K562 (cell line): ENCODE measurements around the gene LAT. TPM values are rescaled to one million over a fixed set of nuclear protein-coding genes. Genes with fewer than 3 reads are reported as not detected.
A peak's percentile ranks its signal among the peaks of the same experiment; 100 is the strongest.

ENCODE experiments used
- CBX8 ChIP-seq: fragments of 200-600 bp; sonication (generic); IDR thresholded peaks from 2 replicates; pipeline ENCODE4 v1.6.1; 2012; ENCODE audit warnings: borderline replicate concordance, mixed run types, low read depth, mild to moderate bottlenecking, moderate library complexity, mixed read lengths, low read length, control low read depth, inconsistent platforms; ENCODE audit not compliant: poor library complexity, severe bottlenecking; ENCODE audit errors: extremely low read depth
- CEBPG ChIP-seq, 3 experiments: fragments of 200-800 bp in 1 of 3; sonication (Bioruptor generic) in 1 of 3; sonication (generic) in 1 of 3; formaldehyde crosslinking in 1 of 3; IDR thresholded peaks in 2 of 3; conservative IDR thresholded peaks in 1 of 3; 2 replicates each; pipeline versions ENCODE4 v1.6.1 to v1.8.0; 2016 to 2022; ENCODE audit warnings: missing compliant biosample characterization in 2 of 3, missing genetic modification characterization in 2 of 3, mild to moderate bottlenecking in 1 of 3, missing genetic modification reagents in 1 of 3
- CHD4 ChIP-seq: fragments of 200-600 bp; sonication (generic); IDR thresholded peaks from 3 replicates; pipeline ENCODE4 v1.6.1; 2012; ENCODE audit warnings: low read depth, mild to moderate bottlenecking, mixed read lengths, low read length, inconsistent platforms; ENCODE audit not compliant: insufficient read depth, insufficient replicate concordance, poor library complexity, severe bottlenecking
- DPF2 ChIP-seq: fragments of 450-650 bp; IDR thresholded peaks from 2 replicates; pipeline ENCODE4 v1.6.1; 2016
- E2F5 ChIP-seq: sonication (generic); formaldehyde crosslinking; IDR thresholded peaks from 2 replicates; pipeline ENCODE4 v1.8.0; 2022; ENCODE audit warnings: mild to moderate bottlenecking, missing genetic modification reagents
- ESRRB ChIP-seq: fragments of 250-450 bp; sonication (Bioruptor Pico); IDR thresholded peaks from 2 replicates; pipeline ENCODE4 v1.5.0; 2020; ENCODE audit warnings: mild to moderate bottlenecking, moderate library complexity, borderline replicate concordance
- FOS ChIP-seq: IDR thresholded peaks from 3 replicates; pipeline ENCODE4 v1.6.1; 2011; ENCODE audit not compliant: insufficient read length; ENCODE audit errors: extremely low read depth
- NFIX ChIP-seq: fragments of 250-450 bp; sonication (Bioruptor Pico); IDR thresholded peaks from 2 replicates; pipeline ENCODE4 v1.4.0; 2020; ENCODE audit warnings: low read depth, mild to moderate bottlenecking, moderate library complexity
- RBM25 ChIP-seq: fragments of 200-400 bp; formaldehyde crosslinking; IDR thresholded peaks from 2 replicates; pipeline ENCODE4 v1.6.1; 2018; ENCODE audit warnings: low read length, low read depth, moderate library complexity; ENCODE audit not compliant: severe bottlenecking
- RUNX1 ChIP-seq: sonication (generic); IDR thresholded peaks from 2 replicates; pipeline ENCODE4 v1.6.1; 2016; ENCODE audit warnings: antibody characterized with exemption, low read depth
- SFPQ ChIP-seq: fragments of 200-400 bp; formaldehyde crosslinking; IDR thresholded peaks from 2 replicates; pipeline ENCODE4 v1.6.1; 2017; ENCODE audit warnings: mild to moderate bottlenecking, low read depth, low read length, moderate library complexity
- SRSF9 ChIP-seq: fragments of 200-400 bp; formaldehyde crosslinking; IDR thresholded peaks from 2 replicates; pipeline ENCODE4 v1.6.1; 2017; ENCODE audit warnings: low read depth, low read length, borderline replicate concordance
- TAF1 ChIP-seq: IDR thresholded peaks from 2 replicates; pipeline ENCODE4 v1.6.1; 2011; ENCODE audit warnings: mild to moderate bottlenecking, low read length, moderate library complexity; ENCODE audit not compliant: insufficient read depth, control insufficient read depth, severe bottlenecking; ENCODE audit errors: extremely low read depth
- TCF3 ChIP-seq: sonication (generic); formaldehyde crosslinking; IDR thresholded peaks from 2 replicates; pipeline ENCODE4 v1.4.0; 2020; ENCODE audit warnings: mild to moderate bottlenecking, missing genetic modification reagents
- YY1 ChIP-seq, 3 experiments: IDR thresholded peaks; 2 replicates each; pipeline ENCODE4 v1.6.1; 2011; ENCODE audit warnings: low read length in 2 of 3, mild to moderate bottlenecking in 2 of 3, moderate library complexity in 2 of 3, borderline replicate concordance in 1 of 3, control low read depth in 1 of 3, low read depth in 1 of 3; ENCODE audit not compliant: insufficient read depth in 3 of 3, insufficient replicate concordance in 2 of 3, control insufficient read depth in 1 of 3, insufficient read length in 1 of 3; ENCODE audit errors: extremely low read depth in 1 of 3
- ZNF232 ChIP-seq: sonication (generic); formaldehyde crosslinking; IDR thresholded peaks from 2 replicates; pipeline ENCODE4 v1.8.0; 2022; ENCODE audit warnings: mild to moderate bottlenecking, missing genetic modification reagents
- ZNF717 ChIP-seq: fragments of 250-450 bp; sonication (Bioruptor Pico); IDR thresholded peaks from 2 replicates; pipeline ENCODE4 v1.5.0; 2021
- ZSCAN29 ChIP-seq: fragments of 450-650 bp; IDR thresholded peaks from 2 replicates; pipeline ENCODE4 v1.6.1; 2017
- polyA plus RNA-seq, 8 experiments: library from polyadenylated mRNA; depleted of rRNA in 4 of 8; stranded (reverse) in 5 of 8; unstranded in 3 of 8; fragments of >200 nt; fragmentation: Nextera tagmentation in 2 of 8; fragmentation: Illumina TruSeq in 1 of 8; extraction: Ambion mirVana in 2 of 8; extraction: Trizol in 1 of 8; gene quantifications; 2 replicates each; pipeline versions ENCODE4 v1.2.1 to v1.2.3, GENCODE V29; 2011 to 2014; ENCODE audit warnings: inconsistent platforms in 1 of 8, missing spikeins in 1 of 8
- total RNA-seq, 7 experiments: library from RNA; depleted of rRNA in 6 of 7; stranded (reverse); fragments of >200 nt in 6 of 7; fragmentation: Illumina TruSeq in 2 of 7; extraction: Trizol in 2 of 7; gene quantifications; 2 replicates each; pipeline versions ENCODE4 v1.2.1 to v1.2.3, GENCODE V29; 2011 to 2021; ENCODE audit warnings: low replicate concordance in 1 of 7

LAT gene
- total and polyA plus RNA-seq, 9 of the 15 experiments (the other 6 are each of a cell fraction or from before 2014, with no cell fraction given), result 0.40 to 4.2 (median 1.3) TPM

- TF ChIP-seq SFPQ, result no peak
- no peak for TF ChIP-seq RUNX1
- no peak for TF ChIP-seq CBX8
- TF ChIP-seq NFIX, result no peak
- no peak for TF ChIP-seq DPF2
- TF ChIP-seq E2F5, result no peak
- 0 out of 2 replicates have a peak, but pooled peaks have one; percentile 19 for TF ChIP-seq ZNF232 (CRISPR knock-in tag)
- no peak for TF ChIP-seq CEBPG (CRISPR knock-in tag; IDR thresholded peaks at IDR 0.05)
- TF ChIP-seq CEBPG (tag; conservative IDR thresholded peaks at IDR 0.05 in 1 of 2, IDR thresholded peaks at IDR 0.05 in 1 of 2), result no peak
- TF ChIP-seq CHD4, result no peak
- TF ChIP-seq ZSCAN29, result no peak
- TF ChIP-seq TCF3 (CRISPR knock-in tag), result no peak
- TF ChIP-seq ZNF717, result no peak
- peak; percentile 91 for TF ChIP-seq RBM25
- peak; percentile 95 for TF ChIP-seq TAF1
- TF ChIP-seq SRSF9, result no peak
- TF ChIP-seq YY1 (IDR thresholded peaks at IDR 0.05; ENCODE audit: borderline replicate concordance in 1 of 3, control insufficient read depth in 1 of 3, extremely low read depth in 1 of 3, insufficient read depth in 3 of 3, insufficient read length in 1 of 3, insufficient replicate concordance in 2 of 3, low read depth in 1 of 3, low read length in 2 of 3), result peak; percentile 62 to 91 (median 86)
- TF ChIP-seq FOS, result peak; percentile 95
- no peak for TF ChIP-seq ESRRB (CRISPR knock-in tag)
Observed at GRCh38 chr16:28950648-28951409, 34.0 kb upstream of the LAT start, which contains the start of gene NFATC2IP (continued).
